Neuronal stem cell (in vitro differentiated cells): ENCODE measurements around the gene RAB5A.

Source experiments
- DNase-seq: peaks from one replicate; pipeline ENCODE4 v3.0.0-alpha.2; 2013; ENCODE audit warnings: low spot score
- H2AFZ ChIP-seq: one replicate; pipeline ENCODE4 v1.6.1; 2013; ENCODE audit warnings: mild to moderate bottlenecking, low read length, inconsistent platforms
- H2AK5ac ChIP-seq: 2 replicates; pipeline ENCODE4 v1.6.1; 2013; ENCODE audit warnings: low read depth, mild to moderate bottlenecking, inconsistent platforms, low read length, moderate library complexity, mixed read lengths
- H2BK120ac ChIP-seq: 2 replicates; pipeline ENCODE4 v1.6.1; 2013; ENCODE audit warnings: low read depth, mild to moderate bottlenecking, inconsistent platforms, low read length, moderate library complexity, mixed read lengths
- H2BK12ac ChIP-seq: one replicate; pipeline ENCODE4 v1.6.1; 2013; ENCODE audit warnings: low read length, inconsistent platforms
- H2BK15ac ChIP-seq: 2 replicates; pipeline ENCODE4 v1.6.1; 2013; ENCODE audit warnings: mild to moderate bottlenecking, low read length, inconsistent platforms, mixed read lengths
- H2BK5ac ChIP-seq: one replicate; pipeline ENCODE4 v1.6.1; 2013; ENCODE audit warnings: inconsistent platforms, mild to moderate bottlenecking, low read length, moderate library complexity
- H3K14ac ChIP-seq: one replicate; pipeline ENCODE4 v1.6.1; 2013; ENCODE audit warnings: low read length, inconsistent platforms
- H3K18ac ChIP-seq: 2 replicates; pipeline ENCODE4 v1.6.1; 2013; ENCODE audit warnings: low read length, inconsistent platforms
- H3K23ac ChIP-seq: 2 replicates; pipeline ENCODE4 v1.6.1; 2013; ENCODE audit warnings: low read depth, mild to moderate bottlenecking, mixed read lengths, low read length, inconsistent platforms; ENCODE audit not compliant: poor library complexity
- H3K27ac ChIP-seq: replicated peaks from 3 replicates; pipeline ENCODE4 v1.5.1; 2013; ENCODE audit warnings: low read length, inconsistent platforms
- H3K27me3 ChIP-seq, 3 experiments: 2 replicates each; pipeline ENCODE4 v1.6.1; 2013; ENCODE audit warnings: low read length in 3 of 3, mild to moderate bottlenecking in 2 of 3, inconsistent platforms in 1 of 3, low read depth in 1 of 3, mixed read lengths in 1 of 3, moderate library complexity in 1 of 3; ENCODE audit not compliant: control insufficient read depth in 3 of 3, insufficient read depth in 3 of 3
- H3K36me3 ChIP-seq, 2 donors: replicated peaks in 1 of 2; 2 replicates each; pipeline ENCODE4 v1.6.1; 2013; ENCODE audit warnings: low read length in 2 of 2; ENCODE audit not compliant: control insufficient read depth in 2 of 2, insufficient read depth in 2 of 2
- H3K4ac ChIP-seq: 2 replicates; pipeline ENCODE4 v1.6.1; 2013; ENCODE audit warnings: inconsistent platforms, mild to moderate bottlenecking, low read length, moderate library complexity
- H3K4me1 ChIP-seq, 2 donors: 1 replicate in 1 of 2; 2 replicates in 1 of 2; pipeline ENCODE4 v1.6.1; 2013; ENCODE audit warnings: low read length in 2 of 2, low read depth in 1 of 2; ENCODE audit not compliant: control insufficient read depth in 2 of 2, insufficient read depth in 1 of 2
- H3K4me2 ChIP-seq: one replicate; pipeline ENCODE4 v1.6.1; 2013; ENCODE audit warnings: mild to moderate bottlenecking, low read length, inconsistent platforms; ENCODE audit not compliant: insufficient read depth, poor library complexity, severe bottlenecking
- H3K4me3 ChIP-seq, 2 donors: 2 replicates each; pipeline ENCODE4 v1.5.1; 2013; ENCODE audit warnings: low read length in 2 of 2, mild to moderate bottlenecking in 2 of 2, inconsistent platforms in 1 of 2, moderate library complexity in 1 of 2
- H3K79me1 ChIP-seq: one replicate; pipeline ENCODE4 v1.6.1; 2013; ENCODE audit warnings: low read depth, mild to moderate bottlenecking, inconsistent platforms, low read length, moderate library complexity
- H3K9ac ChIP-seq: one replicate; pipeline ENCODE4 v1.6.1; 2013; ENCODE audit warnings: mild to moderate bottlenecking, low read depth, low read length, inconsistent platforms; ENCODE audit not compliant: poor library complexity
- H3K9me3 ChIP-seq, 2 donors: replicated peaks in 1 of 2; 2 replicates each; pipeline versions ENCODE3 to v1.6.1; 2013; ENCODE audit warnings: low read length in 2 of 2, mild to moderate bottlenecking in 2 of 2, inconsistent platforms in 1 of 2, low read depth in 1 of 2, mixed read lengths in 1 of 2, moderate library complexity in 1 of 2; ENCODE audit not compliant: control insufficient read depth in 2 of 2, insufficient read depth in 1 of 2
- H4K8ac ChIP-seq: one replicate; pipeline ENCODE4 v1.6.1; 2013; ENCODE audit warnings: low read depth, mild to moderate bottlenecking, inconsistent platforms, low read length, moderate library complexity
- H4K91ac ChIP-seq: one replicate; pipeline ENCODE4 v1.6.1; 2013; ENCODE audit warnings: low read length, low read depth, mild to moderate bottlenecking, inconsistent platforms; ENCODE audit not compliant: poor library complexity
- WGBS, 2 donors: extraction: QIAGEN DNeasy Blood & Tissue Kit; methylation state at CpG; one replicate each; pipeline ENCODE4 v1.1.7; 2013; ENCODE audit warnings: missing lambda C conversion rate in 2 of 2, mixed read lengths in 1 of 2; ENCODE audit not compliant: insufficient read length in 2 of 2, insufficient replicate concordance in 1 of 2; ENCODE audit errors: extremely low coverage in 2 of 2; 5-methylcytosine and 5-hydroxymethylcytosine counted together

The RAB5A gene

DNA sequence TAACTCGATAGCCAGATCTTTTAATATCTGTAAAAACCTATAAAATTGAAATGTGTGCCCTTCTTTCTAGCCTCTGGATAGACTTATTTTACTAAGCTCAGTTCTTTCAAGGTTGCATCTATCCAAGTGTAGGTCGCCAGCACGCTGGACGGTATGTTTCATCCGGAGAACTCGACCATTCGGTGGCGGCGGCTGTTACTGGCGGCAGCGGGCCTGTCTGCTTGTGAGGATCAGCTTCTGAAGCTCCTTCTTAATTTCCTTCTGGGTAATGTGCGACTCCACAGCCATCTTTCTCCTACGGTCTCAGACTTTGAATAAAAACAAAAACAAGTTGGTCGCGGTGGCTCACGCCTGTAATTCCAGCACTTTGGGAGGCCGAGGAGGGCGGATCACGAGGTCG is 61.1 kb downstream of the RAB5A start:
- WGBS, 2 donors, result no CpG with 5 or more reads among the region's 20 CpGs
- Histone ChIP-seq H3K14ac (no peak overlapping the region), H2BK15ac (no peak overlapping the region), H3K9me3 (no peaks in the 10 kb centered on the region), H2AK5ac (no peak overlapping the region), H3K18ac (no peak overlapping the region), H3K36me3 (no peaks in the 10 kb centered on the region), H4K8ac (no peak overlapping the region), H2BK5ac (no peak overlapping the region), H3K27ac (no peak overlapping the region), H3K4me1 (no peaks in the 10 kb centered on the region), H3K4me2 (no peak overlapping the region), H3K79me1 (no peaks in the 10 kb centered on the region), H2BK120ac (no peak overlapping the region), H3K4me3 (no peak overlapping the region), H4K91ac (no peak overlapping the region), H3K27me3 (no peaks in the 10 kb centered on the region), H3K9ac (no peak overlapping the region), H2BK12ac (no peak overlapping the region), H3K23ac (no peak overlapping the region), H3K4ac (no peak overlapping the region), H2AFZ (no peak overlapping the region)
- DNase-seq, result no peak

DNA sequence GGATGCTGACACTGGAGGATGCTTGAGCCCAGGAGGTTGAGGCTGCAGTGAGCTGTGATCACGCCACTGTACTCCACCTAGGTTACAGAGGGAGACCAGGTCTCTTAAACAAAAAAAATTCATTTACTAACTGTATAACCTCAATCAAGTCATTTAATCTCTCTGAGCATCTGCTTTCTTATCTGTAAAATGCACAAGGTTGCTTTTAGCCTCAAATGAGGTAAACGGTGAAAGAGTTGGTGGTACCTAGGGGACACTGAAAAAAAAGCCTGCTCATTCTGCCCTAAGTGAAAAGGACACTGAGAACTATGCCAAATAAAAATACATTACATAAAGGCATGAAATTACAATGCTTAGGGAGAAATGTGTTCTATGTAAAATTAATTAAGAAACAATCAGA is 61.7 kb downstream of the RAB5A start:
- no peaks in the 10 kb centered on the region for H3K36me3 ChIP-seq

DNA sequence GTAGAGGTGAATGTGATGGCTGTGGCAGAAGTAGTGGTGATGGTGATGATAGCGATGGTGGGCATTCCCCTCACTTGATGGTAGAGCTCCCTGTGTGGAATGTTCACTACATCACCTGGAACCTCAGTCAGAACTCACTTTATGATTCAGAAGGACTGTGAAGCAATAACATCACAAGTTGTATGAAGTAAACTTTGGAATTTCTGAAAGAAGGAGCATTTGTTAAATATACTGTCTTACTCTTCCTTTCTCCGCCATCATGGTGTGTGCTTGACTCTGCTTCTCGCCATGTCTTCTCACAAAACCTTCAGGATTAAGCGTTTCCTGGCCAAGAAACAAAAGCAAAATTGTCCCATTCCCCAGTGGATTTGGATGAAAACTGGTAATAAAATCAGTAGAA is 65.3 kb downstream of the RAB5A start, which contains the start of gene PP2D1:
Gene PP2D1 (minus strand): TSS at position 101 of the 400 bp plus-strand sequence. CDS start 192 bp downstream, outside the sequence.
- H3K23ac ChIP-seq, result no peak within 1 kb of the TSS
- no CpG with 5 or more reads among the region's 4 CpGs for WGBS, 2 donors
- no peak for DNase-seq
- no peaks in the 10 kb centered on the region for H3K36me3 ChIP-seq
- H3K9ac ChIP-seq, result no peak within 1 kb of the TSS
- H3K18ac ChIP-seq, result no peak within 1 kb of the TSS
- H2BK5ac ChIP-seq, result no peak within 1 kb of the TSS
- no peak within 1 kb of the TSS for H3K4me2 ChIP-seq
- H2AK5ac ChIP-seq, result no peak within 1 kb of the TSS
- no peak within 1 kb of the TSS for H3K4me3 ChIP-seq
- H3K4ac ChIP-seq, result no peak within 1 kb of the TSS
- H2BK15ac ChIP-seq, result no peak within 1 kb of the TSS
- no peaks in the 10 kb centered on the region for H3K9me3 ChIP-seq
- H3K4me1 ChIP-seq, result no peaks in the 10 kb centered on the region
- no peak within 1 kb of the TSS for H2BK12ac ChIP-seq
- no peak within 1 kb of the TSS for H2BK120ac ChIP-seq
- H3K14ac ChIP-seq, result no peak within 1 kb of the TSS
- H3K27ac ChIP-seq, result no peak within 1 kb of the TSS
- no peak within 1 kb of the TSS for H4K8ac ChIP-seq
- no peaks in the 10 kb centered on the region for H3K27me3 ChIP-seq
- H2AFZ ChIP-seq, result no peak within 1 kb of the TSS
- no peaks in the 10 kb centered on the region for H3K79me1 ChIP-seq
- no peak within 1 kb of the TSS for H4K91ac ChIP-seq

More for the DNA sequence above, 61.7 kb downstream of the RAB5A start:
- no peak overlapping the region for H3K14ac ChIP-seq
- WGBS, 2 donors, result no CpG with 5 or more reads among the region's 2 CpGs
- no peak overlapping the region for H4K8ac ChIP-seq
- no peak overlapping the region for H2BK12ac ChIP-seq
- H4K91ac ChIP-seq, result no peak overlapping the region
- H2BK5ac ChIP-seq, result no peak overlapping the region
- no peaks in the 10 kb centered on the region for H3K9me3 ChIP-seq
- H3K27ac ChIP-seq, result no peak overlapping the region
- no peak overlapping the region for H2AK5ac ChIP-seq
- no peak for DNase-seq
- no peak overlapping the region for H3K9ac ChIP-seq
- H2BK120ac ChIP-seq, result no peak overlapping the region
- H3K4ac ChIP-seq, result no peak overlapping the region
- H2AFZ ChIP-seq, result no peak overlapping the region
- H2BK15ac ChIP-seq, result no peak overlapping the region
- no peak overlapping the region for H3K4me3 ChIP-seq
- H3K4me1 ChIP-seq, result no peaks in the 10 kb centered on the region
- no peaks in the 10 kb centered on the region for H3K27me3 ChIP-seq
- no peak overlapping the region for H3K4me2 ChIP-seq
- H3K23ac ChIP-seq, result no peak overlapping the region
- no peak overlapping the region for H3K18ac ChIP-seq
- no peaks in the 10 kb centered on the region for H3K79me1 ChIP-seq

DNA sequence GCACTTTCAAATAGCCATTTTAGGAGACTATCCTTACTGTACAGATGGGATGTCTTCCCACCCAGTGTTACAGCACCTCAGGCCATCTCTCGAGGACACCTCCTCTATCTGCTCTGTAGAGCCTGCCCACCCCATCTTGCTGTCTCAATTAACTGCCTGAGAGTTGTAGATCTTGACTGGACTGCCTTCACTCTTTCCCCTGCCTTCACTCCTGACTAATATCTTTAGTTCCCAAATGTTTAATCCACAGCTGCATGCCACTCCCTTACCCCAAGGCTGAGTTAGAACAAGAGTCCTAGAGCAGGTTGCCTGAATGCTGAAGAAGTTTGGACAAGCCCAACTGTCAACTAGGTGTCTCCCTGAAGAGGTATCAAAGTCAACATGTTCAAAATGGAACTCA is 66.5 kb downstream of the RAB5A start:
- Histone ChIP-seq H3K14ac (no peak overlapping the region), H2AK5ac (no peak overlapping the region), H3K18ac (no peak overlapping the region), H4K91ac (no peak overlapping the region), H3K79me1 (no peaks in the 10 kb centered on the region), H4K8ac (no peak overlapping the region), H3K9ac (no peak overlapping the region), H3K4me1 (no peaks in the 10 kb centered on the region), H2AFZ (no peak overlapping the region), H2BK120ac (no peak overlapping the region), H2BK15ac (no peak overlapping the region), H3K4me2 (no peak overlapping the region), H3K9me3 (no peaks in the 10 kb centered on the region), H3K4me3 (no peak overlapping the region), H3K36me3 (no peaks in the 10 kb centered on the region), H3K23ac (no peak overlapping the region), H3K4ac (no peak overlapping the region), H3K27ac (no peak overlapping the region), H2BK12ac (no peak overlapping the region), H3K27me3 (no peaks in the 10 kb centered on the region), H2BK5ac (no peak overlapping the region)
- DNase-seq, result no peak
- WGBS, 2 donors, result no CpG with 5 or more reads among the region's 1 CpG
